NCI-H2196 treated with DMSO at 0.1 percent for 48 hours (cell line): ENCODE data around the gene WNT9A.
"Not testable (repeated sequence)": the region's sequence is repeated elsewhere in the genome, so short reads cannot be mapped to it uniquely, and the experiment has no call there.

Source experiments
- DNase-seq: peaks from one replicate; lab custom pipeline; 2025; ENCODE audit not compliant: unreplicated experiment; lab: John Stamatoyannopoulos, UW

Gene WNT9A

GRCh38 chr1:227947676-227948492, at the start of gene WNT9A:
Gene WNT9A (minus strand): TSS chr1:227947932. CDS start chr1:227947887, 45 bp downstream.
- DNase-seq = peak; percentile 30

- DNase-seq = no peak
Measured at GRCh38 chr1:227996187-227996950, 48.6 kb upstream of the WNT9A start.

GRCh38 chr1:227994632-227995300, 47.0 kb upstream of the WNT9A start:
- no peak for DNase-seq

GRCh38 chr1:227987181-227987580, 39.4 kb upstream of the WNT9A start:
- no peak for DNase-seq

- DNase-seq = not testable (repeated sequence)
Measured at GRCh38 chr1:227975583-227976283, 28.0 kb upstream of the WNT9A start.

- DNase-seq = not testable (repeated sequence)
Measured at GRCh38 chr1:227973724-227974288, 26.1 kb upstream of the WNT9A start.

GRCh38 chr1:227972843-227973374, 25.2 kb upstream of the WNT9A start:
- not testable (repeated sequence) for DNase-seq

- DNase-seq = not testable (repeated sequence)
Measured at GRCh38 chr1:227972283-227972679, 24.5 kb upstream of the WNT9A start.

GRCh38 chr1:227971643-227972282, 24.0 kb upstream of the WNT9A start:
- DNase-seq = not testable (repeated sequence)

- not testable (repeated sequence) for DNase-seq
Measured at GRCh38 chr1:227971216-227971615, 23.5 kb upstream of the WNT9A start.

- DNase-seq = not testable (repeated sequence)
Measured at GRCh38 chr1:227970076-227970995, 22.6 kb upstream of the WNT9A start.

GRCh38 chr1:227967815-227968214, 20.1 kb upstream of the WNT9A start:
- not testable (repeated sequence) for DNase-seq

GRCh38 chr1:227966733-227967132, 19.0 kb upstream of the WNT9A start:
- DNase-seq = not testable (repeated sequence)

- DNase-seq = no peak
Measured at GRCh38 chr1:227961651-227962466, 14.1 kb upstream of the WNT9A start.

GRCh38 chr1:227959325-227959860, 11.7 kb upstream of the WNT9A start:
- no peak for DNase-seq

GRCh38 chr1:227958617-227959324, 11.0 kb upstream of the WNT9A start:
- no peak for DNase-seq

- no peak for DNase-seq
Measured at GRCh38 chr1:227955808-227956207, 8.1 kb upstream of the WNT9A start.
